HG03103 (cell line): Measurements from ENCODE around the gene TUSC2.

Experiments used
- ATAC-seq: cut with Tn5 transposase; IDR thresholded peaks from one replicate; pipeline ENCODE4 v1.9.1; 2021; ENCODE audit warnings: low read depth; ENCODE audit not compliant: unreplicated experiment

Gene TUSC2

GRCh38 chr3:50276762-50277101 lies 51.3 kb downstream of the TUSC2 start:
- no peak for ATAC-seq

- ATAC-seq, result no peak
Measured at GRCh38 chr3:50275996-50276761, 51.8 kb downstream of the TUSC2 start.

- no peak for ATAC-seq
Measured at GRCh38 chr3:50275141-50275995, 52.7 kb downstream of the TUSC2 start.
